ENCODE data around the gene SSX7. TPM values are rescaled to one million over a fixed set of nuclear protein-coding genes. Genes with fewer than 3 reads are reported as not detected.

Gene SSX7
- total RNA-seq, 1 donor from 2014 or later = not detected

GRCh38 chrX:52598886-52599285, 55.8 kb downstream of the SSX7 start:
- H3K27ac Mint-ChIP-seq (ENCODE audit: unreplicated experiment) = no peak overlapping the region
- H3K36me3 Mint-ChIP-seq (ENCODE audit: low read depth) = no peaks in the 10 kb centered on the region
- no peak for TF ChIP-seq CTCF (IDR thresholded peaks at IDR 0.05)
- no peak for DNase-seq (ENCODE audit: low spot score)
- no peak overlapping the region for H3K4me3 Mint-ChIP-seq (ENCODE audit: unreplicated experiment)
- H3K4me1 Mint-ChIP-seq (ENCODE audit: low read depth) = no peaks in the 10 kb centered on the region
- H3K9me3 Mint-ChIP-seq (ENCODE audit: low read depth) = peaks cover 17% of the 10 kb centered on the region
- H3K27me3 Mint-ChIP-seq (ENCODE audit: low read depth) = no peaks in the 10 kb centered on the region

- peaks cover 25% of the 10 kb centered on the region for H3K9me3 Mint-ChIP-seq (ENCODE audit: low read depth)
Measured at GRCh38 chrX:52594658-52595057, 60.0 kb downstream of the SSX7 start.

More at GRCh38 chrX:52594658-52595057, 60.0 kb downstream of the SSX7 start:
- TF ChIP-seq CTCF (IDR thresholded peaks at IDR 0.05) = no peak
- H3K27me3 Mint-ChIP-seq (ENCODE audit: low read depth) = no peaks in the 10 kb centered on the region
- no peaks in the 10 kb centered on the region for H3K4me1 Mint-ChIP-seq (ENCODE audit: low read depth)
- no peak for DNase-seq (ENCODE audit: low spot score)
- no peaks in the 10 kb centered on the region for H3K36me3 Mint-ChIP-seq (ENCODE audit: low read depth)
- no peak overlapping the region for H3K4me3 Mint-ChIP-seq (ENCODE audit: unreplicated experiment)
- no peak overlapping the region for H3K27ac Mint-ChIP-seq (ENCODE audit: unreplicated experiment)

Other genes starting within 250 kb of the SSX7 start
- not detected in 3 replicates for gene XAGE1A, start 159.1 kb downstream of the SSX7 start, total RNA-seq
- gene XAGE1B, start 137.8 kb downstream of the SSX7 start, total RNA-seq = not detected in 3 replicates
- gene SSX2, start 52.3 kb upstream of the SSX7 start, total RNA-seq = not detected in 3 replicates
- gene SSX2B, start 96.4 kb upstream of the SSX7 start, total RNA-seq = not detected in 3 replicates
- not detected in 3 replicates for gene SPANXN5, start 142.5 kb upstream of the SSX7 start, total RNA-seq
- gene XAGE5, start 156.4 kb upstream of the SSX7 start, total RNA-seq = not detected in 3 replicates
- gene XAGE3, start 213.2 kb upstream of the SSX7 start, total RNA-seq = not detected in 3 replicates
- 18.0 to 19.5 TPM (median 18.3 TPM) in 3 replicates for gene FAM156B, start 242.4 kb upstream of the SSX7 start, total RNA-seq

Data from chondrocyte (in vitro differentiated cells).